Effector CD4-positive, alpha-beta T cell (primary cell): ENCODE data around the gene GPR156.
"Not testable (repeated sequence)": the region's sequence is repeated elsewhere in the genome, so short reads cannot be mapped to it uniquely, and the experiment has no call there.

ENCODE experiments used
- DNase-seq: peaks from one replicate; pipeline ENCODE4 v3.0.0-alpha.2; 2020

The GPR156 gene

DNA sequence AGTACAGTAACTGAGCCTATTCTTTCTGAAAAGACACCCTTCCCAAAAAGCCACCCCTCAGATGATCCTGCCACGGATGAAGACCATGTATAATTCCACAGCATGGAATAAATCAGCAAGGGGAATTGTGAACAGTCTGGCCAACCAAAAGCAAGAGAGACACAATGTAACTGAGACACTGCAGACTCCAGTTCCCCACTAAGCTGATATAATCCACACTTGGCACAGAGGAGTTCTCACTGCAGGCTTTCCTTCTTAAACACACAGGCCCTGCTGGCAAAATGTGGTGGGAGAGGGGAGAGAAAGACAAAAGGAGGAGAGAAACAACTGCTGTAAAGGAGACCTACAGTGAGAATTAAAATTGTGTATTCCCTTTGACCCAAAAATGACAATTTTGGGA lies 12.7 kb downstream of the GPR156 start:
- DNase-seq = no peak

DNA sequence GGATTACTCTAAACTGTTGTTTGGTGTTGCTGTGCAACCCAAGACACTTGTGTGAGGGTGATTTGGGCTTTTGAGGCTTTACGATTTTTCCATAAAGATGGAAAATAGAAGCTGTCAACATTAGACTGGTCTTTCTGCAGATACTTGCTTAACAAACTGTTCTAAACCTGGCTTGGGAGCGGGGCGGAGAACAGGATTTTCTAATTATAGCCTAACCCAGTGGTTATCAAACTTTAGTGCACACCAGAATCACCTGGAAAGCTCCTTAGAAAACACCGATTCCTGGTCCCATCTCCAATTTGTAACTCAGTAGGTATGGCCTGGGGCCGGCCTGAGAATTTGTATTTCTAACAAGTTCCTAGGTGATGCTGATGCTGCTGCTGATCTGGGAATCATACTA lies 19.0 kb downstream of the GPR156 start:
- DNase-seq = no peak

DNA sequence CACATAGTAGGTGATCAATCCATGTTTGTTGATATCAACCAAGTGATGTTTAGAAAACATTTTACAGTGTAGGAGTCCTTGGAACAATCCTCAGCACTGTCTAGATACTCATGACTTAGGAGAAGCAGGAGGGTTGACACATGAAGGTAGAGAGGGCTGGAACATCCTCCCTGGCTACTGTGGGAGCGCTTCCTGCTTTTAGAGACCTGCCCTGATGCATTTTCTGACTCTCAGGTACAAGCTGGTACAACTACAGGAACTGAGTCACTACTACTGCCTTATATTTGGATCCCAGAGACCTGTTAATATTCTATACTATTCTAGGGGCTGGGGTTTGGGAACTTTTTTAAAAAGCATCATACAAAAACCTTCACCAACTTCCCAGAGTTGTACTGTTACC lies 20.1 kb downstream of the GPR156 start:
- DNase-seq = no peak

DNA sequence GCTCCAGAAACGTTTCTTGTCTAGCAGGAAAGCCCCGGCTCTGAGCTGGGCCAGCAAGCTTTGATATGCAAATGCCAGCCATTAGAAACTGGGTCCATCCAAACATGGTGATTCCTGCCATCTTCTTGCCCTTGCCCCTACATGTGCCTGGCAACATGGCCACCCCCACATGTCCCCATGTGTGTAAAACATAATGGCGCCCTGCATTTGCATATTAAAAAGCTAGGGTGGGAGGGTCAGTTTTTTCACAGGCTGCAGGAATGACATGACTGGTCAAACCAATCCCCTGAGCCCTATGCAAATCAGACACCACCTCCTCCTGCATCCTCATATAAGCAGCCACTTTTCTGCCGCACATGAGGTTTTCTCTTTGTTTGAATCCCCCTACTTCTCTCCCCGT lies 21.2 kb downstream of the GPR156 start:
- DNase-seq = no peak

DNA sequence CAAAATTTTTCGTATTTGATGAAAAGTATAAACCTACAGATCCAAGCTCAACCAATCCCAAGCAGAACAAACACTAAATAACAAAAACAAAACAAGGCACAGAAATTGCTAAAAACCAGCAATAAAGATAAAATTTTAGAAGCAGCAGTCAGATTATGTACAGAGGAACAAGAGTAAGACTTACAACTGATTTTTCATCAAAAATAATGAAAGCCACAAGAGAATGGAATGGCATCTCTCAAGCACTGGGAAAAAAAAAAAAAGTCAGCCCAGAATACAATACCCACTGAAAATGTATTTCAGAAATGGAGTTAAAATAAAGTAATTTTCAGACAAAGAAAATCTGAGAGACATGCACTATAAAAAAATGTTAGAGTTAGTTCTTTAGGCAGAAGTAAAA lies 27.0 kb downstream of the GPR156 start:
- no peak for DNase-seq

DNA sequence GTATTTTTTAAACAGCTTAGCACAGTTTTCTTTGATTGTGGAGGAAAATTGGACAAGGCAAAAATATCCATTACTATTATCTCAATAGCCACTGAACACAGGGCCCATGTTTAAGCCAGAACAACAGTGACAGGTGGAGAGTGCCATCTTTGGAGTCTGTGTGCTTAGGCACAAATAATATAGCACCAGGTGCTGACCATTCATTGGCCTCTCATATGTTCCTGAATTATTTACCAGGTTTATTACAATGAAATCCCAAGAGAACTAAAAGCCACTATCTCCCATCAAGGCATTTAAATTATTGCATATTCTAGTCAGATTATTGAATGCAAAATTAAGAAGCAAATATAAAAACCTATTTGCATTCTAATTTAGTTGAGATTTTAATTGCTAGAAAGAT lies 39.6 kb downstream of the GPR156 start:
- DNase-seq = no peak

DNA sequence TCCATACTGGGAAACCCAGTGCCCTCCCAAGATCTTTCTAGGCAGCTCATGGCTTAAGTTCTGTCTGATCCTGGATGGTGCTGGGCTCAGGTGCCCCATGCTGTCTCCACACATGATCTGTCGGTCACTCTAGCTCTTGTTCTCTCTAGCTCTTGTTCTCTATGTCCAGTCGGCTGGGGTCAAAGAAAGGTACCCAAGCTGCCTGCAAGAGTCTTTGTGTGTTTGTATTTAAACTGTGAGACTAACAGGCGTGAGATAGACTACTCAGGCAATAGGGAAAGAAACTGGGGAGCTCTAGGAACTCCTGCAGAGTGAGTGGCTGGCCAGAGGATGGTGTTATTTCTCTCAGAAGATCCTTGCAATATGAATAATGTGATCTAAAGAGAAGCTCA lies 40.2 kb downstream of the GPR156 start:
- DNase-seq = no peak

DNA sequence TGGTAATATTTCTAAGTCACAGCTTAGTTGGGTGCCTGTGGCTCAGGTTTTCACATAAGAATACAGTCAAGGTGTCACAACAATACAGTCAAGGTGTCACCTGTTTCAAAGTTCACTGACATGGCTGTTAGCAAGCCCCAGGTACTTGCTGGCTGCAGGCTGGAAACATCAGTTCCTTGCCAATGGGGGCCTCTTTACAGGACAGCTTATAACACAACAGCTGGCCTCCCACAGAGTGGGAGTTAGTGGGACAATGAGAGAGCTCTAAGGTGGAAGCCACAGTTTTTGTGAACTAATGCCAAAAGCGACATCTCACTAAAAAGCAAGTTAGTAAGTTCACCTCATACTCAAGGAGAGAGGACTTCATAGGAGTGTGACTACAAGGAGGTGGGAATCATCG lies 45.4 kb downstream of the GPR156 start:
- DNase-seq = no peak

DNA sequence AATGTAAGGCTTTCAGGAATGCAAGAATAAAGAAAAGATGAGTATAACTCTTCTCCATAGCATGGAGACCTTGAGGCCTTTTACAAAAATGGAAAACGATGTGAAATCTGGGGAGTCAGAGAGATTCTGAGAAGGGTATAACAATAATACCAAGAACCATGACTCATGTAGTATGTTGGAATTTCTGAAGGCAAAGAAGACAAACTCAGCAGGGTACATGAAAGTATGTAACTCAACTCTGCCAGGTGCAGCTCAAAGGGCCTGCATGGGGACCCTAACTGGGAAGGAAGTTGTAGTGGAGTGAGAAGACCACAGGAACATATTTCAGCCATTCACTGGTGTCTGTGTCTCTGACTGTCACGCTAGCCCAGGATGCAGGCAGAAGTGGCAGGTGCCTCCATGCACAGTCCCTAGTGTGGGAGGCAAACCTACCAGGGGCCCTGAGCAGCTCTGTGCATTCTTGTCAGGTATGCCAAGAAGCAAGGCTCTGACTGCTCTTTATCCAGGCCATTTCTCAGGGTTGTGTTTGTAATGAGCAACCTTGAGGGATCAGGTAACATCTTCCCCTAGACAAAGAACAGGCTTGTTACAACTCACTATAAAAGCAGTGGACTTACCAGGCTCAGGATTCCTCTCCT lies 57.2 kb downstream of the GPR156 start:
- DNase-seq = no peak

DNA sequence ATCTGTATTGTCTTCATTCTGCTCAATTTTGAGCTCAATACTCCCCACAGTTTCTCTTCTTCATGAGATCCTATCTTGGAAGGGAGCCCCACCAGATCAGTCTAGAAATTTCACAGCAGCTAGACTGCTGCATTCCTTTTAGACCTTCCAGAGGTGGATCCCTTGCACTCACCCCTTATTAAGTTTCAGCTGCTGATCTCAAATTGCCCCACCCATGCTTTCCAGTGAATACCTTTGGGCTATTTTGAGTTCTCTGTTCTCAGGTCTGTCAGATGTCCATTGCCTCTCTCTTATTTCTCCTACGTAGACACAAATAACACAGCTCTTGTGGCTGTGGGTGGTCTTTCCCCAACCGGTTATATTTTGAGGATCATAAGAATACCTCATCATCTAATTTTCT lies 60.8 kb downstream of the GPR156 start:
- no peak for DNase-seq

DNA sequence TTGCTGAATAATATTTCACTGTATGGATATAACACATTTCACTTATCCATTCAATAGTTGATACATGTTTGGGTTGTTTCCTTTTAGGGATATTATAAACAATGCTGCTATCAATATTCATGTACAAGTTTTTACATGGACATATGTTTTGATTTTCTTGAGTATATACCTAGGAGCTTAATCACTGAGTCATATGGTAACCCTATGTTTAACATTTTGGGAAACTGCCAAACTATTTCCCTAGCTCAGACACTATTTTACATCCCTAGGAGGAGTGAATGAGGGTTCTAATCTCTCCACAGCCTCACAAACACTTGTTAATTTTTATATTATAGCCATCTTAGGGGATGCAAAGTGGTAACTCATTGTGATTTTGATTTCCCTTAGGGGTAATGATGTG lies 66.0 kb downstream of the GPR156 start:
- no peak for DNase-seq

DNA sequence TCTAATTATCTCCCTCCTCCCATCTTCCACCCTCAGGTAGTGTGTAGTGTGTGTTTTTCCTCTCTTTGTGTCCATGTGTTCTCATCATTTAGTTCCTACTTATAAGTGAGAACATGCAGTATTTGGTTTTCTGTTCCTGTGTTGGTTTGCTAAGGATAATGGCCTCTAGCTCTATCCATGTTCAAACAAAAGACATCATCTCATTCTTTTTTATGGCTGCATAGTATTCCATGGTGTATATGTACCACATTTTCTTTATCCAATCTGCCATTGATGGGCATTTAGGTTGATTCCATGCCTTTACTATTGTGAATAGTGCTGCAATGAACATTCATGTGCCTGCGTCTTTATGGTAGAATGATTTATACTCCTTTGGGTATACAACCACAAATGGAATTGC lies 68.4 kb downstream of the GPR156 start:
- not testable (repeated sequence) for DNase-seq

DNA sequence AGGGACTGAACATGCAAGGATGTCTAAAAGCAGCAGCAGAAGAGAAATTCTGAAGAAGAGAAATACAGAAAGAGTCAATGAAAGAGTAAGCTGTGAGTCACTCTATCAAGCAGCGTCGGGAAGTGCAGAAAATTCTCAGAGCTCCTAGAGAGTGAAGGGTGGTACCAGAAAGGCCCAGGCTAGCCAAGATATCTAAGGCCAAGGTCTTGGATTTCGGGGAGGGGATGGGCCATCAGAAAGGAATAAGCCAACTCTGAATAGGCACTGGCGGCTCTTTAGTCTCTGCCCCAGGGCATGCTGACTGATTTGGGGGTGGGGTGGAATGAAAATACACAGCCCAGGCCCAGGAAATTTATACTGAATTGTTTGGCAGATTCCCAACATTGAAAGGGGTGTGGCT lies 70.8 kb downstream of the GPR156 start:
- no peak for DNase-seq

DNA sequence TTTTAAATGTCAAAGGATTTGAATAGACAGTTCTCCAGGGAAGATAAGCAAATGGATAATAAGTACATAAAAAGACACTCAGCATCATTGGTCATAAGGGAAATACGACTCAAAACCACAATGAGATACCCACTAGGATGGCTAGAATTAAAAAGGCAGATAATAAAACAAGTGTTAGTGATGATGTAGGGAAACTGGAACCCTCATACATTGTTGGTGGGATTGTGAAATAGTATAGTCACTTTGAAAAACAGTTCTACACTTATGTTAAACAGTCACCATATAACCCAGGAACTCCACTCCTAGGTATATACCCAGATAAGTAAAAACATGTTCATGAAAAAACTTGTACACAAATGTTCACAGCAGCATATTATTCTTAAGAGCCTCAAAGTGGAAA lies 72.5 kb downstream of the GPR156 start:
- DNase-seq = no peak

DNA sequence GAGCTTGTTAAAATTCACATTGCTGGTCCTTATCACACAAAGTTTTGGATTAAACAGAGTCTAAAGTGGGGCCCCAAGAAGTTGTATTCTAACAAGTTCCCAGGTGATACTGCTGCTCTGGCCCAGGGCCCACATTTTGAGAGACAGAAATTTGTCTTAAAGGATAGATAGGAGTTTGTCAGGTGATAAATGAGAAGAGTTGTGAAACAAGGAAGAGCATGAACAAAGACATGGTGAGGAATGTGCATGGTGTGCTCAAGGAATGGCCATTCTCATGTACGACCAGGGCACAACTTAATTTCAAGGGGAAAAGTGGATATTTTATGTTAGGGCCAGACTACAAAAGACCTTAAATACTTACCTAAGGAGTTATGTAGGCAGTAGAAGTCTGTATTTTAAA lies 75.6 kb downstream of the GPR156 start:
- DNase-seq = no peak

DNA sequence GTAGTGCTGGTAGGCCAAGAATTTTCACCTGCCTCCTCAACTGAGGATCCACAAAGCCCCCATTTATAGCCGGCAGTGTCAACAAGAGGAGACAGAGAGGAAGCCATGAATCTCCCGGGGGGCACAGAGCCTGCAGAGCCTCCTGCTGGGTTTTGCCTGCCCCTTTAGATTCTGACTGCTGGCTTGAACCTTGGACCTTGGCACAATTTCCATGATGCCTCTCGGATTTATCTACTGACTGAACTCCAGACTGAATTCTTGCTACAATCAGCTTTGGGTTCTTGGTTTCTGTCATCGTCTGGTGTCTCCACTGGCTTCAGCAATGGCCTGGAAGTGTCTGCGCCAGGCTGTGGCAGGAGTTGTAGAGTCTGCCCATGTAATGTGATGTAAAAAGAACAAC lies 80.7 kb downstream of the GPR156 start:
- no peak for DNase-seq

DNA sequence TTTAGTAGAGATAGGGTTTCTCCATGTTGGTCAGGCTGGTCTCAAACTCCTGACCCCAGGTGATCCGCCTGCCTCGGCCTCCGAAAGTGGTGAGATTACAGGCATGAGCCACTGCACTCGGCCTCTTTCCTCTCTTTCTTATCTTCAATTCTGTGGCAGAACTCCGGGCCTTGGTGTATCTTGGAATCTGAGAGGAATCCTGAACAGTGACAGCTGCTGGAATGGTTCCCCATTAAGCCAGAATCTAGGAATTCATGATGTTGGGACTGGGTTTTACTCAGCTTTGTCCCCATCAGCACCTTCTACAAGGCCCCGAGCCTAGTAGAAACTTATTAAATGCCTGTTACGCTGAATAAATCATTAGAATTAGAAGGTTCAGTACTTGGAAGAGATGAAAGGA lies 81.4 kb downstream of the GPR156 start:
- no peak for DNase-seq

DNA sequence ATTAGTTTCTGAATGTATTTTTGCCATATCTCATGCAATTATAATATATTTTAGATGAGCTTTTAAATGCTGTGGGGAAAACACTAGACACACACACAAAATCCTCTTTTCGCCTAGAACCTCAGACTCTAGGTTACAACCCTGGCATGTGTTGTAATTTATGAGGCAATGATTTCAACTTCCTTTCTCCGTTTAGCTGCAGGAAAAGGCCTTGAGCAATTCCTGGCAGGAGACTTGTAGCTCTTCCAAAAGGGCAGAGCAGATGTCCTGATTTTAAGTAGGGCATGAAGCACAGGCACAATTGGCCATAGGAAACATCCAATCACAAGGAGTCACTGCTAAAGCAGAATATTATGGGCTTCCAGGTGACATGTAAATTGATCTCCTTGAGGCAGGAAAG lies 82.0 kb downstream of the GPR156 start:
- DNase-seq = no peak

DNA sequence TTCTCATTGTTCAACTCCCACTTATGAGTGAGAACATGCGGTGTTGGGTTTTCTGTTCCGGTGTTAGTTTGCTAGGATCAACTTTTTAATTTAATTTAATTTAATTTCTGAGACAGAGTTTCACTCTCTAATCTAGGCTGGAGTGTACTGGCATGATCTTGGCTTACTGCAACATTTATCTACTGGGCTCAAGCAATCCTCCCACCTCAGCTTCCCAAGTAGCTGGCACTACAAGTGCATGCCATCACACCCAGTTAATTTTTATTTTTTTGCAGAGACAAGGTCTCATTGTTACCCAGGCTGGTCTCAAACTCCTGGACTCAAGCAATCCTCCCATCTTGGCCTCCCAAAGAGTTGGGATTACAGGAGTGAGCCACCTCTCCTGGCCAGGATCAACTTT lies 82.7 kb downstream of the GPR156 start:
- DNase-seq = no peak

DNA sequence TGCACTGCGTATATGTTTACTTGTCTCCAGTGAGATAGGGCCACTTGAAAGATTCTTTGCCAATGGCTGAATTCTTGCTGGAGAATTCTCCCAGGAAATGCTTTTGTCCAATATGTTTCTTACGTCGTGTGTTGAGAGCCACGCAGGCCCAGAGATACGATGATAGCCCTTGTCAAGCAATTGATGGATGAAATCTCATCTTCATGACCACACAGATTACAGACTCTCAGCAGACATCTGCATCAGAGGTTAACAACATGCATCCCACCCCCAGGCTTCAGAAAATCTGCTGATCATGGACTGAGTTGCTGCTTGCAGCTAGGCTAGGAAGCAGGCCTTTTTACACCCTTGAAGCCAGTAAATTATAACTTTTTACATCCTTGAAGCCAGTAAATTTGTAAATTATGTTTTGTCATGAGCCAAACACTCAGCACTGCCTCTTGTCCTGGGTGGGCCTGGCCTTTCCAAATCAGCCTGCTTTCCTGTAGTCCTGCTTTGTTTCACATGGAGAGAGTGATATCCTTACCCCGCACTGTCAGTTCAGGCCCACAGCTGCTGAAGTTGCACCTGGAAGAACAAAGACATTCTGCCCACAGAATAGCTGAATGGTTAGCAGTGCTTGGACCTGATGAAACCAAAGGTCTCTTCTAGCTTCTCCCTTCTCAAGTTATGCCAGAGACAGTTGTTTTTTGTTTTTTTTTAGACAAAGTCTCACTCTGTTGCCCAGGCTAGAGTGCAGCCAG lies 84.4 kb downstream of the GPR156 start:
- no peak for DNase-seq

DNA sequence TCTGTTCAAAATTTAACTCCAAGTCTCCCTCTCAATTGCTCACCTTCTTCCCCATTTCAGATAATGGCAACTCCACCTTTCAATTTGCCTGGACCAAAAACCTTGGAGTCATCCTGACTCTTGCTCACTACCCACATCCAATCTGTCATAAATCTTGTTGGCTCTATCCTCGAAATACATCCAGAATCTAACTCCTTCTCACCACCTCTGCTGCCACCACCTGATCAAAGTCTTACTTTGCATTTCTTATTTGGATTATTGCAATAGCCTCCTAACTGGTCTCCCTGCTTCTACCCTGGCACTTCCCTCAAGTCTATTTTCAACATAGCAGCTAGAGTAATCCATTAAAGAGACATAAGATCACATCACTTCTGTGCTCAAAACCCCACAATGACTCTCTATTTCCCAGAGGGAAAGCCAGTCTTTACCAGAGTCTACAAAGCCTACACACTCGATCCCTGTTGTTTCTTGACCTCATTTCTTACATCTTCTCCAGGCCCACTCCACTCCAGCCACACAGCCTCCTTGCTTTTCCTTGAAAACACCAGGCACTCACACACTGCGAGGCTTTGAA lies 86.6 kb downstream of the GPR156 start:
- DNase-seq = no peak

DNA sequence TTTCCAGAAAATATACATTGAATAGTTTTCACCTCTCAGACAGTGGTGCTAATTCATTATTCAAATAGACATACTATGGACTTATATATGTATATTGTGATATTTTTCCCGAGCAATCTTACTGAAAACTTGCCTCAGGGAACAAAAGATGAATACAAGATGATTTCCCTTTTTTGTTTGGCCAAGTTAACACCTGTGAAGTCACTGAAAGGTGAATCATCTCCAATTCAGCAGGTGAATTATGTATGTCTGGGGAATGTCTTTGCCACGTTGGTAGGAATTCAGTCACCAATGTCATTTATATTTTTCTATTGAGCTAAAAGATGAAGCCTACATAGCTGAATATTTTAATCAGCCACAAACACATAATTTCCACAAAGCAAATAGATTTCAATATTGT lies 88.2 kb downstream of the GPR156 start:
- no peak for DNase-seq

DNA sequence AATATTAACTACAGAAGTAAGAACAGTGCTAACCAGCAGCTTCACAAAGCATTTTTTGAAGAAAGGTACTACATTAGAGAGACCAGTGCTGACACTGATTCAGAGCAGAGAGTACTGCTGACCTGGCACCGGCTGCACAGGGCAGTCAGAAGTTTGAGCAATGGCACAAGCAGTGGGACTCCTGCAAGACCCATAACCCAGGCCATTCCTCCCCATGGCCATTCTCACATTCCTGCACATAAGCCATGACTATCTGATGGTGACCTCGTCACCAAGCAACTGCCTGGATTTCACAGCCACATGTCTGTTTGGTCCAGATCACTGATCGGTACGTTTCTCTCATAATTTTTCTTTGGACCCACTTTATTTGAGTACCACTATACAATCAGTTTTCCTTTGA lies 88.7 kb downstream of the GPR156 start:
- no peak for DNase-seq

DNA sequence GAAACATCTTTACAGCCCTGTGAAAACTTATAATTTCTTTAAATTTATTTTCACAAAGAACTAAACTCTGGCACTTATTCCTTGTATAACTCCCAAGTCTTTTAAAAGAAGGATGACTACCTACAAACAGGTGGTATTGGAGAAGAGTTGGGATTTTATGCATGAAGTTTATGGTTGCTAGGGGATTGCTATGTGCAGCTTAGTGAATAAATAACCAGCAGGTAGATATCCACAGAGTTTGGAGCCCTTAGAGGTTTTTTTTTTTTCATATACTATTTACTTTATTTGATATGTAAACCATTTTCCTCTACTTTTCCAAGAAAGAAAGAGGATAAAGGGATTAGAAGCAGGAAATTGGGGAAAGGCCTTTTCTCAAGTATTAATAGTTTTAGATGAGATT lies 91.5 kb downstream of the GPR156 start:
- no peak for DNase-seq

DNA sequence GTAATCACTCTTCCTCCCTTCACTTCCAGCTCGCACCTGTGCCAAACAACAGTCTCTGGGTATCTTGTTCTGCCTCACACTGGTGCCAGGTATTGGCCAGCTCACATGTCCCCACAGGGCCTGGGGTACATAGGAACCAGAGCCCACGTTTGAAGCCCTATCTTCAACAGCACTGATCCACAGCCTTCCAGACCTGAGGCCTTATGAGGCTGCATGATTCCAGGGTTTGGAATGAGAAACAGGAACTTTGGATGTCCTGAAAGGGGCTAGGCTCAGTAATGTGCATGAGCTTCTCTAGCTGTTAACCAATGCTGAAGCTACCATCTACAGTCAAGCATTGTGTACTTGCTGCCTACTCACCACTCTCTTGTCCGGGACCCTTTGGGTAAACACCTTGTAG lies 92.4 kb downstream of the GPR156 start:
- DNase-seq = no peak
